Subcutaneous abdominal adipose tissue (tissue), 5 donors: Measurements from ENCODE around the gene ACOXL.
"Not testable (repeated sequence)": the region's sequence is repeated elsewhere in the genome, so short reads cannot be mapped to it uniquely, and the experiment has no call there.

Source experiments
- H3K27ac ChIP-seq: one replicate; pipeline ENCODE4 v1.7.0; 2013; ENCODE audit warnings: low read depth, mild to moderate bottlenecking, inconsistent platforms, low read length, moderate library complexity
- H3K27me3 ChIP-seq, 5 donors: one replicate each; pipeline ENCODE4 v1.7.0; 2013; ENCODE audit warnings: low read length in 5 of 5, inconsistent platforms in 1 of 5; ENCODE audit not compliant: control insufficient read depth in 5 of 5, insufficient read depth in 4 of 5
- H3K36me3 ChIP-seq, 5 donors: one replicate each; pipeline ENCODE4 v1.7.0; 2013; ENCODE audit warnings: low read length in 5 of 5; ENCODE audit not compliant: control insufficient read depth in 5 of 5, insufficient read depth in 5 of 5
- H3K4me1 ChIP-seq, 5 donors: one replicate each; pipeline ENCODE4 v1.7.0; 2013; ENCODE audit warnings: low read length in 5 of 5, mild to moderate bottlenecking in 3 of 5, moderate library complexity in 1 of 5; ENCODE audit not compliant: control insufficient read depth in 5 of 5, insufficient read depth in 5 of 5
- H3K4me3 ChIP-seq, 5 donors: one replicate each; pipeline ENCODE4 v1.7.0; 2013; ENCODE audit warnings: low read length in 5 of 5, low read depth in 1 of 5
- H3K9ac ChIP-seq, 5 donors: one replicate each; pipeline ENCODE4 v1.7.0; 2013; ENCODE audit warnings: low read length in 5 of 5, mild to moderate bottlenecking in 4 of 5, moderate library complexity in 3 of 5
- H3K9me3 ChIP-seq, 5 donors: one replicate each; pipeline ENCODE4 v1.7.0; 2013; ENCODE audit warnings: low read length in 5 of 5; ENCODE audit not compliant: control insufficient read depth in 5 of 5
- donor health status: healthy.
- donor health status: healthy.
- donor health status: healthy.
- donor health status: healthy.
- donor health status: healthy.

The ACOXL gene

GRCh38 chr2:110848071-110848470, 115.7 kb downstream of the ACOXL start:
- no peak overlapping the region for H3K4me3 ChIP-seq
- no peak overlapping the region for H3K9ac ChIP-seq
- H3K27ac ChIP-seq, result no peak overlapping the region
- no peaks in the 10 kb centered on the region for H3K36me3 ChIP-seq
- H3K27me3 ChIP-seq, result peaks cover 0 to 7% (median 0%) of the 10 kb centered on the region in 5 donors
- H3K4me1 ChIP-seq, result peaks cover 2 to 7% (median 4%) of the 10 kb centered on the region in 5 donors
- H3K9me3 ChIP-seq, result no peaks in the 10 kb centered on the region

GRCh38 chr2:110848519-110849030, 116.2 kb downstream of the ACOXL start:
- H3K36me3 ChIP-seq, result no peaks in the 10 kb centered on the region
- H3K27me3 ChIP-seq, result peaks cover 0 to 7% (median 0%) of the 10 kb centered on the region in 5 donors
- no peak overlapping the region for H3K27ac ChIP-seq
- no peaks in the 10 kb centered on the region for H3K9me3 ChIP-seq
- H3K9ac ChIP-seq, result no peak overlapping the region
- no peak overlapping the region for H3K4me3 ChIP-seq
- peaks cover 2 to 7% (median 4%) of the 10 kb centered on the region in 5 donors for H3K4me1 ChIP-seq

DNA sequence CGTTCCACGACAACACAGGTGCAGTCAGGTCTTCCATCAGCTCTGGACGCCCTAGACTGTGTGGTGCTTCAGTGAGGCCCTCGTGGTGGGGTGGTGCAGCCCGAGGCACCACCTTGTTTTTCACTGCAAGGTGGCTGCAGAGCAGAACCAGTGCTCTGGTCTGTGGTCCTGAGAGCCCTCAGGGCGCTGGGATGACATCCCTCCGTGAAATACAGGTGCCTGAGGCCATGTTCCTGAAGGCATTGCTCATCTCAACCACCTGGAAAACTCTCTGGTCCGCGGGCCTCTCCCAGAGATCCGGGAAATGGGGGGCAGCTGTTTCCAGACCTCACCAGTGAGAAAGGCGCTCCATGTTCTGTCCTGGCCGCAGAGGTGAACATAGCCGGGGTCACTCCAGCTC, 119.2 kb downstream of the ACOXL start:
- no peaks in the 10 kb centered on the region for H3K9me3 ChIP-seq
- no peaks in the 10 kb centered on the region for H3K36me3 ChIP-seq
- no peak overlapping the region for H3K9ac ChIP-seq
- H3K4me1 ChIP-seq, result peaks cover 2 to 7% (median 4%) of the 10 kb centered on the region in 5 donors
- H3K27me3 ChIP-seq, result peaks cover 0 to 7% (median 0%) of the 10 kb centered on the region in 5 donors
- H3K27ac ChIP-seq, result no peak overlapping the region
- no peak overlapping the region for H3K4me3 ChIP-seq

GRCh38 chr2:110852051-110852450, 119.7 kb downstream of the ACOXL start:
- H3K4me1 ChIP-seq, result peaks cover 2 to 7% (median 4%) of the 10 kb centered on the region in 5 donors
- H3K27ac ChIP-seq, result no peak overlapping the region
- peaks cover 0 to 7% (median 0%) of the 10 kb centered on the region in 5 donors for H3K27me3 ChIP-seq
- H3K4me3 ChIP-seq, result no peak overlapping the region
- no peak overlapping the region for H3K9ac ChIP-seq
- no peaks in the 10 kb centered on the region for H3K9me3 ChIP-seq
- no peaks in the 10 kb centered on the region for H3K36me3 ChIP-seq

GRCh38 chr2:110852541-110853263, 120.3 kb downstream of the ACOXL start:
- H3K27me3 ChIP-seq, result peaks cover 0 to 7% (median 0%) of the 10 kb centered on the region in 5 donors

GRCh38 chr2:110853516-110853915, 121.1 kb downstream of the ACOXL start:
- Histone ChIP-seq H3K27me3 (peaks cover 0 to 10% (median 4%) of the 10 kb centered on the region in 5 donors), H3K4me3 (no peak overlapping the region), H3K36me3 (no peaks in the 10 kb centered on the region), H3K9me3 (no peaks in the 10 kb centered on the region), H3K4me1 (peaks cover under 1 to 6% (median 4%) of the 10 kb centered on the region in 5 donors), H3K27ac (no peak overlapping the region), H3K9ac (no peak overlapping the region)

More at GRCh38 chr2:110852541-110853263, 120.3 kb downstream of the ACOXL start:
- Histone ChIP-seq H3K4me1 (peaks cover 2 to 7% (median 4%) of the 10 kb centered on the region in 5 donors), H3K36me3 (no peaks in the 10 kb centered on the region), H3K4me3 (no peak overlapping the region), H3K9me3 (no peaks in the 10 kb centered on the region), H3K27ac (no peak overlapping the region), H3K9ac (no peak overlapping the region)

DNA sequence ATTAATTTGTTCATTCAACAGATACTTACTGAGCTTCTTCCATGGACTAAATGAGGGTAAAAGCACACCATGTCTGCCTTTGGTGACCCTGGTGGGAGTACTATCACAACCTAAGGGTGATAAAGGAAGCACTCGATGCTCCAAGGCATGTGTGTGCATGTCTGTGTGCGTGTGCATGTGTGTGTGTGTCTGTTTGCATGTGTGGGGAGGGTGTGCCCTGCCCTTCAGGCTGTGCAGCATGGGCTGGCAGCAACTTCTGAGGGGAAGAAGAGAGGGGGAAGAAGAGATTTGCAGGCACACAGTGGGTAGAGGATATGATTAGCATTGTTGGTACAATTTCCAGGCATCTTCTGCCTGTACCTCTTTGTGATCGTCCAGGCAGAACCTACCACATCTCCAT, 121.6 kb downstream of the ACOXL start:
- Histone ChIP-seq H3K4me1 (peaks cover 0 to 2% (median 0%) of the 10 kb centered on the region in 5 donors), H3K9ac (no peak overlapping the region), H3K4me3 (no peak overlapping the region), H3K27me3 (peaks cover 0 to 6% (median 4%) of the 10 kb centered on the region in 5 donors), H3K9me3 (no peaks in the 10 kb centered on the region), H3K36me3 (no peaks in the 10 kb centered on the region), H3K27ac (no peak overlapping the region)

DNA sequence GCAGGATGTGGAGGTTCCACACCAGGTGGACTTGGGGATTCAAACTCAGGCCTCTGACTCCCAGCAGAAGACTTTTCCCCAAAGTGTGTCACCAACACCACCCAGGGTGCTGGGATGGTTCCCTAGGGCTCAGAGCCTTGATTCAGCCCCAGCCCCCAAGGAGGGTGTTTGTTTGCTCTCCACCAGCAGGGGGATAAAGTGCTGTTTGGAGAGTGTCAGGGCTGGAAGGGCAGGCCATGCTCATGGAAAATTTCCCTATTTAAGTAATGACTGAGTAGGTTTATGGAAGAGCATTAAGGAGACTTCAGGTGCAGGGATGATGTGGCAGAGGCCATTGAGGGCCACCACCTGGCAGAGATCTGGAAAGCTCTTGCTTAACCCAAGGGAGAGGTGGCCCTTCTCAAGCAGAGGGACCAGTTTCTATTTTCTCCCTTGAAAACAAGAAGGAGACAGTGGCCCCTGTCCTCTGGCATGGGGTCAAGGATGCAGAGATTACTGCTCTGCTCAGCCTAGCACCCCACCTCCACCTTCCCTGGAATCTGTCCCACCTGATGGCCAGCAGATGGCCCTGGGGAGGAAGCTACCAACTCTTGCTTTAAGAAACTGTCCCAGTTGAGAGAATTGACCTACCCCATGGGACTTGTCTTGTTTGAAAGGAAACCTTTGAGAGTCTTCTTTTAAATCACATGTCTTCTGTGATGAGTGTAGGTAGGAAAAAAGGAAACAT, 122.1 kb downstream of the ACOXL start:
- Histone ChIP-seq H3K4me3 (no peak overlapping the region), H3K27ac (no peak overlapping the region), H3K9ac (no peak overlapping the region), H3K36me3 (no peaks in the 10 kb centered on the region), H3K9me3 (no peaks in the 10 kb centered on the region), H3K27me3 (peaks cover 2 to 7% (median 4%) of the 10 kb centered on the region in 5 donors), H3K4me1 (no peaks in the 10 kb centered on the region)

GRCh38 chr2:110855841-110856240, 123.5 kb downstream of the ACOXL start:
- not testable (repeated sequence) for H3K4me1 ChIP-seq, H3K9me3 ChIP-seq, H3K27ac ChIP-seq, H3K9ac ChIP-seq, H3K36me3 ChIP-seq, H3K4me3 ChIP-seq
- peaks cover 4 to 15% (median 7%) of the 10 kb centered on the region in 5 donors for H3K27me3 ChIP-seq
